Type B pancreatic cell (in vitro differentiated cells): Measurements from ENCODE around the gene LHFPL3. TPM values are rescaled to one million over a fixed set of nuclear protein-coding genes. Genes with fewer than 3 reads are reported as not detected.

ENCODE experiments used
- DNase-seq: peaks from one replicate; pipeline ENCODE4 v3.0.0; 2021; ENCODE audit warnings: mixed read lengths; ENCODE audit not compliant: unreplicated experiment; ENCODE audit errors: extremely low spot score
- H3K27ac Mint-ChIP-seq: 2 replicates; pipeline ENCODE4 v1.8.0; 2021; ENCODE audit warnings: mild to moderate bottlenecking, mixed read lengths
- H3K27me3 Mint-ChIP-seq: 2 replicates; pipeline ENCODE4 v1.8.0; 2021; ENCODE audit warnings: mixed read lengths
- H3K36me3 Mint-ChIP-seq: 2 replicates; pipeline ENCODE4 v1.8.0; 2021; ENCODE audit warnings: mixed read lengths
- H3K4me1 Mint-ChIP-seq: one replicate; pipeline ENCODE4 v1.8.0; 2021; ENCODE audit warnings: mixed read lengths; ENCODE audit not compliant: unreplicated experiment
- H3K4me3 Mint-ChIP-seq: 2 replicates; pipeline ENCODE4 v1.8.0; 2021; ENCODE audit warnings: mild to moderate bottlenecking, mixed read lengths
- H3K9me3 Mint-ChIP-seq: 2 replicates; pipeline ENCODE4 v1.8.0; 2021; ENCODE audit warnings: mixed read lengths
- CTCF ChIP-seq: fragments of 200-600 bp; sonication (generic); conservative IDR thresholded peaks from 2 replicates; pipeline ENCODE4 v1.5.0; 2021; ENCODE audit warnings: antibody characterized with exemption, mild to moderate bottlenecking
- total RNA-seq: library from RNA; stranded (reverse); gene quantifications from 2 replicates; pipeline ENCODE4 v1.2.1, GENCODE V29; 2021; ENCODE audit warnings: low replicate concordance

Gene LHFPL3
- total RNA-seq, 1 donor from 2014 or later: 0.31 TPM

- DNase-seq: no peak
- H3K4me3 Mint-ChIP-seq: no peak overlapping the region
- no peaks in the 10 kb centered on the region for H3K4me1 Mint-ChIP-seq
- no peak for TF ChIP-seq CTCF
- H3K9me3 Mint-ChIP-seq: no peaks in the 10 kb centered on the region
- no peak overlapping the region for H3K27ac Mint-ChIP-seq
- no peaks in the 10 kb centered on the region for H3K36me3 Mint-ChIP-seq
- H3K27me3 Mint-ChIP-seq: no peaks in the 10 kb centered on the region
These were observed 623.1 kb downstream of the LHFPL3 start for GRCh38 chr7:104951546-104951945.

- no peak overlapping the region for H3K27ac Mint-ChIP-seq
- no peaks in the 10 kb centered on the region for H3K9me3 Mint-ChIP-seq
- peaks cover 5% of the 10 kb centered on the region for H3K4me1 Mint-ChIP-seq
- H3K4me3 Mint-ChIP-seq: no peak overlapping the region
- no peak for TF ChIP-seq CTCF
- H3K36me3 Mint-ChIP-seq: no peaks in the 10 kb centered on the region
- DNase-seq: no peak
- H3K27me3 Mint-ChIP-seq: no peaks in the 10 kb centered on the region
These were observed 626.9 kb downstream of the LHFPL3 start for GRCh38 chr7:104955276-104955675.

Other genes with a start within 250 kb of the LHFPL3 start
- 22.8 and 24.2 TPM in 2 replicates for gene ORC5, start 120.6 kb upstream of the LHFPL3 start, total RNA-seq